ENCODE results near the gene BLM. TPM values are rescaled to one million over a fixed set of nuclear protein-coding genes. Genes with fewer than 3 reads are reported as not detected.

Gene BLM
- total and polyA plus RNA-seq, 8 donors, result 1.1 to 10.5 (median 2.6) TPM

- H3K27me3 ChIP-seq, result no peaks in the 10 kb centered on the region
- H3K36me3 ChIP-seq, result no peaks in the 10 kb centered on the region
- no peaks in the 10 kb centered on the region for H3K4me1 ChIP-seq
- 93 to 100% (median 100%) methylated on average over 1 of the region's 1 CpG for WGBS, 5 donors
- no peak for DNase-seq
- H3K27ac ChIP-seq, result no peak overlapping the region
- TF ChIP-seq EP300 (IDR thresholded peaks at IDR 0.05) (no peak), POLR2AphosphoS5 (IDR thresholded peaks at IDR 0.05) (no peak), CTCF (IDR thresholded peaks at IDR 0.05) (no peak), POLR2A (IDR thresholded peaks at IDR 0.05) (no peak)
- H3K9me3 ChIP-seq, result no peaks in the 10 kb centered on the region
- intact Hi-C loops (cut with DNase I; ENCODE audit: low total_unique reads), result no loop called here
- H3K4me3 ChIP-seq, result no peak overlapping the region
These were observed 20.0 kb upstream of the BLM start for GRCh38 chr15:90697175-90697574.

- H3K9me3 ChIP-seq, result no peaks in the 10 kb centered on the region
- H3K36me3 ChIP-seq, result no peaks in the 10 kb centered on the region
- H3K4me3 ChIP-seq, result no peak overlapping the region
- H3K27me3 ChIP-seq, result no peaks in the 10 kb centered on the region
- TF ChIP-seq EP300 (IDR thresholded peaks at IDR 0.05) (no peak), CTCF (IDR thresholded peaks at IDR 0.05) (no peak), POLR2A (IDR thresholded peaks at IDR 0.05) (no peak), POLR2AphosphoS5 (IDR thresholded peaks at IDR 0.05) (no peak)
- intact Hi-C loops (cut with DNase I; ENCODE audit: low total_unique reads), result no loop called here
- H3K4me1 ChIP-seq, result no peaks in the 10 kb centered on the region
- DNase-seq, result no peak
- 92 to 99% (median 94%) methylated on average over 3 of the region's 3 CpGs for WGBS, 5 donors
- no peak overlapping the region for H3K27ac ChIP-seq
These were observed 18.5 kb upstream of the BLM start for GRCh38 chr15:90698629-90699028.

GRCh38 chr15:90701048-90701447, 16.1 kb upstream of the BLM start:
- Histone ChIP-seq H3K4me1 (no peaks in the 10 kb centered on the region), H3K4me3 (no peak overlapping the region), H3K9me3 (no peaks in the 10 kb centered on the region), H3K36me3 (no peaks in the 10 kb centered on the region), H3K27ac (no peak overlapping the region), H3K27me3 (no peaks in the 10 kb centered on the region)
- intact Hi-C loops (cut with DNase I; ENCODE audit: low total_unique reads), result no loop called here
- no peak for DNase-seq
- 75 to 88% (median 82%) methylated on average over 2 of the region's 2 CpGs for WGBS, 5 donors
- no peak for TF ChIP-seq CTCF (IDR thresholded peaks at IDR 0.05)
- TF ChIP-seq EP300 (IDR thresholded peaks at IDR 0.05), result no peak
- no peak for TF ChIP-seq POLR2AphosphoS5 (IDR thresholded peaks at IDR 0.05)
- TF ChIP-seq POLR2A (IDR thresholded peaks at IDR 0.05), result no peak

- H3K4me3 ChIP-seq, result no peak overlapping the region
- no peaks in the 10 kb centered on the region for H3K36me3 ChIP-seq
- H3K9me3 ChIP-seq, result no peaks in the 10 kb centered on the region
- no peak for TF ChIP-seq CTCF (IDR thresholded peaks at IDR 0.05)
- TF ChIP-seq POLR2AphosphoS5 (IDR thresholded peaks at IDR 0.05), result no peak
- TF ChIP-seq POLR2A (IDR thresholded peaks at IDR 0.05), result no peak
- no peak for TF ChIP-seq EP300 (IDR thresholded peaks at IDR 0.05)
- H3K27ac ChIP-seq, result no peak overlapping the region
- no peaks in the 10 kb centered on the region for H3K27me3 ChIP-seq
- intact Hi-C loops (cut with DNase I; ENCODE audit: low total_unique reads), result no loop called here
- 84 to 93% (median 90%) methylated on average over 9 of the region's 9 CpGs for WGBS, 5 donors
- no peaks in the 10 kb centered on the region for H3K4me1 ChIP-seq
- no peak for DNase-seq
These were observed 15.1 kb upstream of the BLM start for GRCh38 chr15:90701880-90702630.
